KMS-11 (cell line): ENCODE data around the gene KRT32.

ENCODE experiments used
- H2AFZ ChIP-seq: fragments of 200-600 bp; sonication (generic); 2 replicates; pipeline ENCODE4 v1.6.1; 2016; ENCODE audit warnings: antibody characterized with exemption, mixed run types, low read depth
- H3K27ac ChIP-seq: fragments of 200-600 bp; sonication (generic); 2 replicates; pipeline ENCODE4 v1.6.1; 2016; ENCODE audit warnings: mild to moderate bottlenecking, mixed run types
- H3K27me3 ChIP-seq: fragments of 200-600 bp; sonication (generic); 2 replicates; pipeline ENCODE4 v1.6.1; 2017; ENCODE audit warnings: mild to moderate bottlenecking, low read depth, mixed run types, moderate library complexity; ENCODE audit not compliant: insufficient read depth
- H3K36me3 ChIP-seq: fragments of 200-600 bp; sonication (generic); 2 replicates; pipeline ENCODE4 v1.6.1; 2017; ENCODE audit warnings: mild to moderate bottlenecking, mixed run types; ENCODE audit not compliant: insufficient read depth
- H3K4me1 ChIP-seq: fragments of 200-600 bp; sonication (generic); 2 replicates; pipeline ENCODE4 v1.6.1; 2016; ENCODE audit warnings: mild to moderate bottlenecking, low read depth, mixed run types; ENCODE audit not compliant: poor library complexity, severe bottlenecking
- H3K4me2 ChIP-seq: fragments of 200-600 bp; sonication (generic); 2 replicates; pipeline ENCODE4 v1.7.0; 2016; ENCODE audit warnings: mild to moderate bottlenecking, mixed run types
- H3K4me3 ChIP-seq: fragments of 200-600 bp; sonication (generic); IDR thresholded peaks from 2 replicates; pipeline ENCODE4 v1.6.1; 2017; ENCODE audit warnings: low read depth, low read length, mixed read lengths; ENCODE audit not compliant: insufficient read depth
- H3K79me2 ChIP-seq: fragments of 200-600 bp; sonication (generic); 2 replicates; pipeline ENCODE4 v1.6.1; 2016; ENCODE audit warnings: low read depth, mixed run types; ENCODE audit not compliant: insufficient read depth
- H3K9ac ChIP-seq: fragments of 200-600 bp; sonication (generic); 2 replicates; pipeline ENCODE4 v1.6.1; 2016; ENCODE audit warnings: mild to moderate bottlenecking, mixed run types
- H4K20me1 ChIP-seq: fragments of 200-600 bp; sonication (generic); 2 replicates; pipeline ENCODE4 v1.6.1; 2016; ENCODE audit warnings: mild to moderate bottlenecking, mixed run types; ENCODE audit not compliant: insufficient read depth
- TF ChIP-seq, protein P1 (sequence below): fragments of 200-600 bp; sonication (generic); conservative IDR thresholded peaks from 2 replicates; pipeline ENCODE4 v1.6.1; 2017; ENCODE audit warnings: low read depth, mild to moderate bottlenecking, antibody characterized with exemption, low read length, moderate library complexity, mixed read lengths

The KRT32 gene

DNA sequence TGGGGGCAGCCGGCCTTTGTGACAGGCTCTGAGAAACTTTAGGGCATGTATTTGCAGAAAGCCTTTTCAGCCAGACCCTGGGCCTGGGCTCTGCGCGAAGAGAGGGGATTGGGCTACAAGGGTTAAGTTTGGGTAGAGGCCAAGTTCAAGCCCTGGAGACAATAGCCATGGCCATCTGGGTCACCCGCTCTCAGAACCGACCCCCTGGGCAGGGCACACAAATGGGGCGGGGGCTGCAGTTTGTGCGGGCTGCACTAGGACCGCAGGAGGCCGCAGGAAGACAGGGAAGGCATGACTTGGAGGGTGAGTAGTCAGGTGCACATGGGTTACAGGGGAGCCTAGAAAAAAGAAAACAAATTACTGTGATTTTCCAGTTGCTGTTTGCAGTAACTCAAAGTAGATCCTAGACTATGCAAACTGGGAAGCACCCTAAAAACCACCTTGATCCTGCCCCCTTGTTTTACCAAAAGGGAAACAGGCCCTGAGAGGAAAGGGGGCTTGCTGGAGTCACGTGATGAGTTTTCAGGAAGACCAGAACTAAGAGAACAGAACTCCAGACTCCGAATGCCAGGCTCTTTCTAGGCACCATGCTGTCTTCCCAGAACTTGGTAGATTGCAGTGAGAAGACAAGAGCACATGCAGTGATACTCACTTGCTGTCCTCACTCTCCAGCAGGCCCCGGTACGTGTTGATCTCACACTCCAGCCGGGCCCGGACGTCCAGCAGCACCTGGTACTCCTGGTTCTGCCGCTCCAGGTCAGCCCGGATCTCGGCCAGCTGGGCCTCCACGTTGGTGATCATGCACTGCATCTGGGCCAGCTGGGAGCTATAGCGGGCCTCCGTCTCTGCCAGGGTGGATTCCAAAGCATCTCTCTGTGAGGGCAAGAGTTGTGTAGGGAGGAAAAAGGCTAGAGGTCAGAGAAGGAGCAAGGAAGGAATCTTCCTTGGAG, 10.0 kb upstream of the KRT32 start:
- Histone ChIP-seq H3K4me1 (no peaks in the 10 kb centered on the region), H4K20me1 (no peaks in the 10 kb centered on the region), H3K36me3 (no peaks in the 10 kb centered on the region), H3K27me3 (no peaks in the 10 kb centered on the region), H3K9ac (no peak overlapping the region), H3K27ac (no peak overlapping the region), H2AFZ (no peak overlapping the region), H3K4me3 (no peak overlapping the region), H3K79me2 (no peaks in the 10 kb centered on the region), H3K4me2 (no peak overlapping the region)
- TF ChIP-seq, protein P1, sequence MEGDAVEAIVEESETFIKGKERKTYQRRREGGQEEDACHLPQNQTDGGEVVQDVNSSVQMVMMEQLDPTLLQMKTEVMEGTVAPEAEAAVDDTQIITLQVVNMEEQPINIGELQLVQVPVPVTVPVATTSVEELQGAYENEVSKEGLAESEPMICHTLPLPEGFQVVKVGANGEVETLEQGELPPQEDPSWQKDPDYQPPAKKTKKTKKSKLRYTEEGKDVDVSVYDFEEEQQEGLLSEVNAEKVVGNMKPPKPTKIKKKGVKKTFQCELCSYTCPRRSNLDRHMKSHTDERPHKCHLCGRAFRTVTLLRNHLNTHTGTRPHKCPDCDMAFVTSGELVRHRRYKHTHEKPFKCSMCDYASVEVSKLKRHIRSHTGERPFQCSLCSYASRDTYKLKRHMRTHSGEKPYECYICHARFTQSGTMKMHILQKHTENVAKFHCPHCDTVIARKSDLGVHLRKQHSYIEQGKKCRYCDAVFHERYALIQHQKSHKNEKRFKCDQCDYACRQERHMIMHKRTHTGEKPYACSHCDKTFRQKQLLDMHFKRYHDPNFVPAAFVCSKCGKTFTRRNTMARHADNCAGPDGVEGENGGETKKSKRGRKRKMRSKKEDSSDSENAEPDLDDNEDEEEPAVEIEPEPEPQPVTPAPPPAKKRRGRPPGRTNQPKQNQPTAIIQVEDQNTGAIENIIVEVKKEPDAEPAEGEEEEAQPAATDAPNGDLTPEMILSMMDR, result no peak

DNA sequence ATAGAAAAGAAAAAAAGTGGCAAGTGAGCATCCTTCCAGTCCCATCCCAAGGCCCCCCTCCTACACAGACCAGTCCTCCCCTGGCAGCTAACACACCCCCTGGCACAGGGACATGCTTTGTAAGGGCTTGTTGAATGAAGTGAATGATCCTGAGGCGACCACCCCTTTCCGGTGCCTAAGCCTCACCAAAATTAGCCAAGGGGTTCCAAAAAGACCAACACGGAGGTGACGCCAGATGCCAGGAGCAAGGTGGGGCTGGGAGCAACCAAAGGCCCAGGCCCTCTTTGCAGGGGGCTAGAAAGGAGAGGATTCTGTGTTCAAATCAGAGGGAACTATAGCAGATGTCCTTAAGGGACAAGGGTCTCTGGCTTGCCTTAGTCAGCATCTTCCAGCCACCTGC, 8.2 kb upstream of the KRT32 start:
- H4K20me1 ChIP-seq, result no peaks in the 10 kb centered on the region
- H3K9ac ChIP-seq, result no peak overlapping the region
- H3K27ac ChIP-seq, result no peak overlapping the region
- H2AFZ ChIP-seq, result no peak overlapping the region
- no peaks in the 10 kb centered on the region for H3K36me3 ChIP-seq
- no peak overlapping the region for H3K4me3 ChIP-seq
- no peaks in the 10 kb centered on the region for H3K79me2 ChIP-seq
- H3K4me2 ChIP-seq, result no peak overlapping the region
- no peaks in the 10 kb centered on the region for H3K4me1 ChIP-seq
- no peaks in the 10 kb centered on the region for H3K27me3 ChIP-seq
- TF ChIP-seq, protein P1, result no peak

GRCh38 chr17:41474863-41475262, 7.7 kb upstream of the KRT32 start:
- Histone ChIP-seq H3K9ac (no peak overlapping the region), H3K27me3 (no peaks in the 10 kb centered on the region), H4K20me1 (no peaks in the 10 kb centered on the region), H3K4me3 (no peak overlapping the region), H3K79me2 (no peaks in the 10 kb centered on the region), H3K36me3 (no peaks in the 10 kb centered on the region), H2AFZ (no peak overlapping the region), H3K4me1 (no peaks in the 10 kb centered on the region), H3K4me2 (no peak overlapping the region), H3K27ac (no peak overlapping the region)
- TF ChIP-seq, protein P1, result no peak

DNA sequence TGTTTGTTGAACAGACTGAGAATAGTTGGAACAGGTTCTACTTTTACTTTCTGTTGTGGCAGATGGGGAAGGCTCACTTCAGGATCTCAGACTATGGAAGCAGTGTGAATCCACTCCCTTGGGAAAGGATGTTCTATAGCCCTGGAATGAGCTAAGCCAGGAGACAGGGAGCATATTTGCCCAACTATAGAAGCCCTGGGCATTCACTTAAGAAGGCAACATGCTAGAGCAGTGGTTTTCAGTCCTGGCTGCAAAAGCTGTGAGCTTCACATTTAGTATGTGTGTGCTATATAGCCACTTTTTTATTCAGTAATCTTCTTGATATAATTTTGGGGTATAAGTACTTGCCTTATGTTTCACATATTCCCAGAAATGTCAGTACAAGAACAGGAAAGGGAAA, 1.2 kb upstream of the KRT32 start:
- no peaks in the 10 kb centered on the region for H3K27me3 ChIP-seq
- no peaks in the 10 kb centered on the region for H4K20me1 ChIP-seq
- H3K79me2 ChIP-seq, result no peaks in the 10 kb centered on the region

More for the DNA sequence above, 1.2 kb upstream of the KRT32 start:
- Histone ChIP-seq H3K4me2 (no peak overlapping the region), H3K9ac (no peak overlapping the region), H3K36me3 (no peaks in the 10 kb centered on the region), H3K27ac (no peak overlapping the region), H3K4me1 (no peaks in the 10 kb centered on the region), H2AFZ (no peak overlapping the region), H3K4me3 (no peak overlapping the region)
- TF ChIP-seq, protein P1, result no peak
